HG03457 (cell line): Measurements from ENCODE around the gene RGS7.
"Not testable (repeated sequence)": the region's sequence is repeated elsewhere in the genome, so short reads cannot be mapped to it uniquely, and the experiment has no call there.

Source experiments
- ATAC-seq: cut with Tn5 transposase; IDR thresholded peaks from one replicate; pipeline ENCODE4 v1.9.1; 2021; ENCODE audit warnings: moderate number of reproducible peaks; ENCODE audit not compliant: unreplicated experiment

Gene RGS7

GRCh38 chr1:241332037-241332409 is 25.0 kb downstream of the RGS7 start:
- ATAC-seq, result no peak

GRCh38 chr1:241331328-241332036 is 25.5 kb downstream of the RGS7 start:
- no peak for ATAC-seq

GRCh38 chr1:241330619-241331327 is 26.2 kb downstream of the RGS7 start:
- peak; percentile 73 for ATAC-seq

GRCh38 chr1:241325456-241325855 is 31.5 kb downstream of the RGS7 start:
- no peak for ATAC-seq

- ATAC-seq, result no peak
These were observed 33.4 kb downstream of the RGS7 start for GRCh38 chr1:241323514-241324195.

- no peak for ATAC-seq
These were observed 39.3 kb downstream of the RGS7 start for GRCh38 chr1:241317676-241318075.

- no peak for ATAC-seq
These were observed 40.6 kb downstream of the RGS7 start for GRCh38 chr1:241316372-241316771.

GRCh38 chr1:241311056-241311746 is 45.8 kb downstream of the RGS7 start:
- no peak for ATAC-seq

GRCh38 chr1:241310451-241310850 is 46.6 kb downstream of the RGS7 start:
- no peak for ATAC-seq

GRCh38 chr1:241309651-241310050 is 47.4 kb downstream of the RGS7 start:
- ATAC-seq, result no peak

GRCh38 chr1:241308471-241308870 is 48.5 kb downstream of the RGS7 start:
- ATAC-seq, result no peak

- ATAC-seq, result no peak
These were observed 49.0 kb downstream of the RGS7 start for GRCh38 chr1:241308011-241308410.

GRCh38 chr1:241306125-241306790 is 50.7 kb downstream of the RGS7 start:
- no peak for ATAC-seq

GRCh38 chr1:241302024-241302423 is 55.0 kb downstream of the RGS7 start:
- not testable (repeated sequence) for ATAC-seq

GRCh38 chr1:241299347-241299746 is 57.7 kb downstream of the RGS7 start:
- no peak for ATAC-seq

GRCh38 chr1:241292973-241293372 is 64.0 kb downstream of the RGS7 start:
- ATAC-seq, result no peak

GRCh38 chr1:241291548-241291947 is 65.5 kb downstream of the RGS7 start:
- ATAC-seq, result not testable (repeated sequence)

- ATAC-seq, result no peak
These were observed 70.5 kb downstream of the RGS7 start for GRCh38 chr1:241286486-241286885.

GRCh38 chr1:241276391-241276790 is 80.6 kb downstream of the RGS7 start:
- no peak for ATAC-seq

- no peak for ATAC-seq
These were observed 81.0 kb downstream of the RGS7 start for GRCh38 chr1:241275981-241276380.

- no peak for ATAC-seq
These were observed 81.8 kb downstream of the RGS7 start for GRCh38 chr1:241275226-241275625.
